ENCODE data around the gene RNF220.

DNA sequence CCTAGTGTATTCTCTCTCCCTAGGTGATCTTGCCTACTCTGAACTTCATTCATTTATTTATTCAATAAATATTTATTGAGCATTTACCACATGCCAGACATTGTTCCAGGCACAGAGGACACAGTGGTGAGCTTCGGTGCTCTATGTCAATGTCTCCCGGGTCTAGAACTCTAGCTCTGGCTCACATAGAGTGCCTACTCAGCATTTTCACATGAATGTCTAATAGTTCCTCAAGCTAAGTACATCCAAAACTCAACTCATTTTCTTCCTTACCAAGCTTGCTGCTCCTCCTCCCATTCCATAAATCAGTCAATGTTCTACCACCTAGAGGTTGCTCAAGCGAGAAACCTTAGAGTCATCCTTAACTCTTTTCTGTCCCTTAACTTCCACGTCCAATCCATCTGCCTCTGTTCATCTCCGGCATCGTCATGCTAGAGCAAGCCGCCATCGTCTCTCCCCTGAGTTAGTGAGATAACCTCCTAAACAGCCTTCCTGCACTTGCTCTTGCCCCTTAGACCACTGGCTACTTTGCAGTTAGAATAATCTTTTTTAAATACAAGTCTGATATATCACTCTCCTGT is 201.7 kb downstream of the RNF220 start:
- TF ChIP-seq, protein P1, sequence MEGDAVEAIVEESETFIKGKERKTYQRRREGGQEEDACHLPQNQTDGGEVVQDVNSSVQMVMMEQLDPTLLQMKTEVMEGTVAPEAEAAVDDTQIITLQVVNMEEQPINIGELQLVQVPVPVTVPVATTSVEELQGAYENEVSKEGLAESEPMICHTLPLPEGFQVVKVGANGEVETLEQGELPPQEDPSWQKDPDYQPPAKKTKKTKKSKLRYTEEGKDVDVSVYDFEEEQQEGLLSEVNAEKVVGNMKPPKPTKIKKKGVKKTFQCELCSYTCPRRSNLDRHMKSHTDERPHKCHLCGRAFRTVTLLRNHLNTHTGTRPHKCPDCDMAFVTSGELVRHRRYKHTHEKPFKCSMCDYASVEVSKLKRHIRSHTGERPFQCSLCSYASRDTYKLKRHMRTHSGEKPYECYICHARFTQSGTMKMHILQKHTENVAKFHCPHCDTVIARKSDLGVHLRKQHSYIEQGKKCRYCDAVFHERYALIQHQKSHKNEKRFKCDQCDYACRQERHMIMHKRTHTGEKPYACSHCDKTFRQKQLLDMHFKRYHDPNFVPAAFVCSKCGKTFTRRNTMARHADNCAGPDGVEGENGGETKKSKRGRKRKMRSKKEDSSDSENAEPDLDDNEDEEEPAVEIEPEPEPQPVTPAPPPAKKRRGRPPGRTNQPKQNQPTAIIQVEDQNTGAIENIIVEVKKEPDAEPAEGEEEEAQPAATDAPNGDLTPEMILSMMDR (IDR thresholded peaks at IDR 0.05), result no peak
- TF ChIP-seq POLR2A (IDR thresholded peaks at IDR 0.05) (no peak), POLR2AphosphoS5 (IDR thresholded peaks at IDR 0.05) (no peak), EP300 (IDR thresholded peaks at IDR 0.05) (no peak)
